Effector memory CD4-positive, alpha-beta T cell (primary cell): ENCODE data around the gene ZMIZ1.

Experiments
- DNase-seq, 3 donors: peaks; one replicate each; pipeline ENCODE4 v3.0.0-alpha.2; 2020
- H3K27ac ChIP-seq: 2 replicates; pipeline ENCODE4 v1.7.0; 2013; ENCODE audit warnings: mild to moderate bottlenecking, low read length, moderate library complexity; ENCODE audit not compliant: insufficient read depth, poor library complexity, severe bottlenecking
- H3K27me3 ChIP-seq: replicated peaks from 2 replicates; pipeline ENCODE4 v1.7.0; 2013; ENCODE audit warnings: mild to moderate bottlenecking, low read length; ENCODE audit not compliant: insufficient read depth, control insufficient read depth, poor library complexity, severe bottlenecking
- H3K36me3 ChIP-seq: 2 replicates; pipeline ENCODE4 v1.7.0; 2013; ENCODE audit warnings: mild to moderate bottlenecking, low read length, moderate library complexity; ENCODE audit not compliant: control insufficient read depth, insufficient read depth
- H3K4me1 ChIP-seq: 2 replicates; pipeline ENCODE4 v1.7.0; 2013; ENCODE audit warnings: low read length, mild to moderate bottlenecking; ENCODE audit not compliant: control insufficient read depth, insufficient read depth, poor library complexity, severe bottlenecking
- H3K4me3 ChIP-seq: 2 replicates; pipeline ENCODE4 v1.7.0; 2013; ENCODE audit warnings: low read length, low read depth, mild to moderate bottlenecking; ENCODE audit not compliant: insufficient read depth, poor library complexity, severe bottlenecking
- H3K9me3 ChIP-seq: 2 replicates; pipeline ENCODE4 v1.7.0; 2013; ENCODE audit warnings: mild to moderate bottlenecking, low read length, moderate library complexity; ENCODE audit not compliant: control insufficient read depth

ZMIZ1 gene

GRCh38 chr10:79203014-79203644 is 134.4 kb downstream of the ZMIZ1 start:
- no peak overlapping the region for H3K27ac ChIP-seq
- no peaks in the 10 kb centered on the region for H3K9me3 ChIP-seq
- H3K4me3 ChIP-seq: no peak overlapping the region
- no peaks in the 10 kb centered on the region for H3K27me3 ChIP-seq
- H3K36me3 ChIP-seq: peaks cover 22% of the 10 kb centered on the region
- DNase-seq: no peak
- H3K4me1 ChIP-seq: no peaks in the 10 kb centered on the region

- no peaks in the 10 kb centered on the region for H3K4me1 ChIP-seq
- H3K27ac ChIP-seq: no peak overlapping the region
- H3K27me3 ChIP-seq: no peaks in the 10 kb centered on the region
Observed at GRCh38 chr10:79203833-79204232, 135.1 kb downstream of the ZMIZ1 start.

DNA sequence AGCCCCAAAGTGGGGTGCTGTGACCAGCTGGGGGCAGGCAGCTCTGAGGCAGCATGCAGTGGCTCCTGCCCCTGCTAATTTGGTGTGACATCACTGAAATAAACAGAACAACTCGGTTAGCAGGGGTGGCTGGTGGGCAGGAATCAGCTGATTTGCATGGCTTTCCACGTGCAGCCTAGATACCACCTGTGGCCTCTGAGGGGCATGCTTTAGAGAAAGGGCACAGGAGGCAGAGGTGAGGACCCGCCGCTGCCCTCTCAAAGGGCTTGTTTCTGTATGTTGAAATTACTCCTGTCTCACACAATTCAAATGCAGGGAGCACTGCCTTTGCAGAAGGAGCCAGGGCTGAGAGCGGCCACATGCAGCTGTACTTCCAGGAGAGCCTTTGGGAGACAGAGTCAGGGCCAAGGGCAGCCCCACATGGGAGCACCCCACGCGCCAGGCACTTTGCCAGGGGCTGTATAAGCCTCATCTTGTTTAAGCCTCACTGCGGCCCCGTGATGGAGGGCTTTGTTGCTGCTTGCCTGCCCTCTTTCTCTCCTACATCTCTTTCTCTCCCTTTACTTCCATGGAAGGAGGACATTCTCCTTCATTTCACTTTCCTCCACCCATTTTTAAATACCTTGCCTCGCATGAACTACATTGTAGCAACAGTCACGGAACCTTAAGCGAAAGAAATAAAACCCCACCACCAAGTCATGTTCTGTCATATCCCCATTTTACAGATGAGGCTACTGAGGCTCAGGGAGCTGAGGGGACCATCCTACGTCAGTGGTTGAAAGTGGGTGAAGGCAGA is 137.7 kb downstream of the ZMIZ1 start:
- Histone ChIP-seq H3K9me3 (no peaks in the 10 kb centered on the region), H3K4me1 (no peaks in the 10 kb centered on the region), H3K36me3 (peaks cover 28% of the 10 kb centered on the region), H3K27me3 (no peaks in the 10 kb centered on the region), H3K4me3 (no peak overlapping the region), H3K27ac (no peak overlapping the region)
- DNase-seq: no peak

More at GRCh38 chr10:79203833-79204232, 135.1 kb downstream of the ZMIZ1 start:
- peaks cover 29% of the 10 kb centered on the region for H3K36me3 ChIP-seq
- H3K4me3 ChIP-seq: no peak overlapping the region
- no peak for DNase-seq
- no peaks in the 10 kb centered on the region for H3K9me3 ChIP-seq

- H3K36me3 ChIP-seq: peaks cover 28% of the 10 kb centered on the region
- DNase-seq: no peak
Observed at GRCh38 chr10:79207096-79207357, 138.3 kb downstream of the ZMIZ1 start.

DNA sequence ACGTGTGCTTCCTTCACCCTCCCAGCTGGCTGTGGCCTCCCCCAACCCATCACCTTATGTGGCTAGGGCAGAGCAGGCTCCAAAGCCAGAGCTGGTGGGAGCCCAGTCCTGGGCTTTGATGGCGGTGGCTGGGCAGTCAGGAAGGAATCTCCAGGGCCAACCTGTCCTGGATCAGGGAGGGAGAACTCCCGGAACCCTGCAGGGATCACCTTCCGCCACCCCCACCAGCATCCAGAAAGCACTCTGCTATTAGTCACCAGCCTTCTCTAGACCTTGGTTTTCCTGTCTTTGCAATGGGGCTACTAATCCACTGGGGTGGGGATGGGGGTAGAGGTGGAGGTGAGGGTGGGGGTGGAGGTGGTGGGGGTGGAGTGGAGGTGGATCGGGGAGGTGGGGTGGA is 139.0 kb downstream of the ZMIZ1 start:
- Histone ChIP-seq H3K27me3 (no peaks in the 10 kb centered on the region), H3K4me3 (no peak overlapping the region), H3K27ac (no peak overlapping the region), H3K36me3 (peaks cover 28% of the 10 kb centered on the region), H3K9me3 (no peaks in the 10 kb centered on the region), H3K4me1 (no peaks in the 10 kb centered on the region)
- no peak for DNase-seq

More at GRCh38 chr10:79207096-79207357, 138.3 kb downstream of the ZMIZ1 start:
- Histone ChIP-seq H3K27ac (no peak overlapping the region), H3K4me1 (no peaks in the 10 kb centered on the region), H3K4me3 (no peak overlapping the region), H3K9me3 (no peaks in the 10 kb centered on the region), H3K27me3 (no peaks in the 10 kb centered on the region)

DNA sequence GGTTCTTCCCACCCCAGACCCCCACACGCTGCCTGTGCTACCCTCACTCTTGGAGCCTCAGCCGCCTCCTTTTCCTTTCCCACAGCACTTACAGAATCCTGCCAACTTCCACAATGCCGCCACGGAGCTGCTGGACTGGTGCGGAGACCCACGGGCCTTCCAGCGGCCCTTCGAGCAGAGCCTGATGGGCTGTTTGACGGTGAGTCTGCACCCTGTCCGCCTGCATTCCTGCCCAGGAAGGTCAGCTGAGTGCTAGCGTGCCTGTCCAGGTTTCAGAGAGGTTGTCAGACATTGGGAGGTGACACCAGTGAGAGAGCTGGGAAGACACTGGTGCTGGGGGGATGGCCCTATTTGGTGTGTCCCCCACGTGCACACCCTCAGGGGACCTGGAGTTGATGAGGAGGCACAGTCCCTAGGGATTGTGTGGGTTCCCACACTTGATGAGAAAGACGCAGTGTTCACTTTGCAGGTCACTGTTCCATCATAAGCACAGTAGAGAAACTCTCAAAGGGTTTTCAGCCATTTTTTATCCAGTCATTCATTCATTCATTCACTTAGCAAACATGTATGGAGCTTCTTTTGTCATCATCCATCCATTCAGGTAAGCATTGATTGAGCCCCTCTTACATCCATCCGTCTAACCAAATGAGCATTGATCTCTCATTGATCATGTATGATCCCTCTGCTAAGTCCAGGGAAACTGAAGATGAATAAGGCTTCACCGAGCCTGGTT is 139.7 kb downstream of the ZMIZ1 start:
- Histone ChIP-seq H3K4me1 (no peaks in the 10 kb centered on the region), H3K27me3 (no peaks in the 10 kb centered on the region), H3K27ac (no peak overlapping the region), H3K36me3 (peaks cover 27% of the 10 kb centered on the region), H3K9me3 (no peaks in the 10 kb centered on the region), H3K4me3 (no peak overlapping the region)
- no peak for DNase-seq

DNA sequence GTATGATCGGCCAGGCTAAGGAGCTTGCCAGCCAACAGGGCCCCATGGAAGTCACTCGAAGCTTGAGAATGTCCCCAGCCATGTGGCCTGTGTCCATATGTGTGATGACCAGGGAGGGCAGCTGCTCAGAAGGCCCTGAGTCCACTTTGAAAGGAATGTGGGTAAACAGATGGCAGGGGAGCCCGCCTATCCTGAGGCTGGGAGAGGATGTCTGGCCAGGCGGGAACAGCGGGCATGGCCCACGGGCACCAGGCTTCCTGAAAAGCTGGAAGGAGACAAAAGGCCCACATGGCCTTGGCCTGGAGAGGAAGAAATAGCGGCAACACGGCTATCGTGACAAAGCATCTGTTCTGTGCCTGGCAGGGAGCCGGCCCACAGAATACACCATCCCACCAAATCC is 140.6 kb downstream of the ZMIZ1 start:
- H3K36me3 ChIP-seq: peaks cover 21% of the 10 kb centered on the region
- DNase-seq: no peak
- H3K27ac ChIP-seq: no peak overlapping the region

GRCh38 chr10:79209831-79210230 is 141.1 kb downstream of the ZMIZ1 start:
- H3K9me3 ChIP-seq: no peaks in the 10 kb centered on the region
- no peaks in the 10 kb centered on the region for H3K4me1 ChIP-seq
- H3K4me3 ChIP-seq: no peak overlapping the region
- H3K36me3 ChIP-seq: peaks cover 21% of the 10 kb centered on the region
- DNase-seq: no peak
- H3K27ac ChIP-seq: no peak overlapping the region
- H3K27me3 ChIP-seq: no peaks in the 10 kb centered on the region

More for the DNA sequence above, 140.6 kb downstream of the ZMIZ1 start:
- no peak overlapping the region for H3K4me3 ChIP-seq
- no peaks in the 10 kb centered on the region for H3K9me3 ChIP-seq
- no peaks in the 10 kb centered on the region for H3K4me1 ChIP-seq
- H3K27me3 ChIP-seq: no peaks in the 10 kb centered on the region

DNA sequence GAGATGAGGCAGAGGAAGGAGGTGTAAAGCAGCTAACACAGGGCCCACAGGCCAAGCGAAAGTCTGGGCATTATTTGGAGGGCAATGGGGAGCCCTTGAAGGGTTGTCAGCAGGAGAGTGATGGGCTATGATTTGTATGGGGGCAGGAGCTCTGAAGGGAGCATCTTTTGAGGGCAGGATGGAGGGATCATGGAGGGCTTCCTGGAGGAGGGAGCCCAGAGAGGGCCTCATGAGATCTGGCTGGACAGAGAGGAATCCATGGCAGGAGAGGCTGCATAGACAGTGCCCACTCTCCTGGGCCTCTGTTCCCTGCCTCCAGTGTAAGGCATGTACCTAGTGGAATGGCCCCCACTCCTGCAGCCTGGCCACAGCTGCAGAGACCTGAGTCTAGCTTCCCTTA is 141.9 kb downstream of the ZMIZ1 start:
- Histone ChIP-seq H3K27ac (no peak overlapping the region), H3K4me1 (no peaks in the 10 kb centered on the region), H3K27me3 (no peaks in the 10 kb centered on the region), H3K36me3 (peaks cover 23% of the 10 kb centered on the region), H3K9me3 (no peaks in the 10 kb centered on the region), H3K4me3 (no peak overlapping the region)
- no peak for DNase-seq

GRCh38 chr10:79211616-79212015 is 142.8 kb downstream of the ZMIZ1 start:
- Histone ChIP-seq H3K9me3 (no peaks in the 10 kb centered on the region), H3K27ac (no peak overlapping the region), H3K36me3 (peaks cover 29% of the 10 kb centered on the region), H3K4me3 (no peak overlapping the region), H3K4me1 (no peaks in the 10 kb centered on the region), H3K27me3 (no peaks in the 10 kb centered on the region)
- no peak for DNase-seq
